Ishikawa (cell line): Measurements from ENCODE around the gene CHD9.

ENCODE experiments used
- EGR1 ChIP-seq: IDR thresholded peaks from 2 replicates; pipeline ENCODE4 v1.6.1; 2012
- MAX ChIP-seq: IDR thresholded peaks from 2 replicates; pipeline ENCODE4 v1.6.1; 2012

- TF ChIP-seq EGR1 = no peak
- TF ChIP-seq MAX = no peak
These were observed 11.4 kb upstream of the CHD9 start for GRCh38 chr16:53043428-53043831.
